ENCODE data around the gene PTPN7.
A peak's percentile ranks its signal among the peaks of the same experiment; 100 is the strongest.

PTPN7 gene

DNA sequence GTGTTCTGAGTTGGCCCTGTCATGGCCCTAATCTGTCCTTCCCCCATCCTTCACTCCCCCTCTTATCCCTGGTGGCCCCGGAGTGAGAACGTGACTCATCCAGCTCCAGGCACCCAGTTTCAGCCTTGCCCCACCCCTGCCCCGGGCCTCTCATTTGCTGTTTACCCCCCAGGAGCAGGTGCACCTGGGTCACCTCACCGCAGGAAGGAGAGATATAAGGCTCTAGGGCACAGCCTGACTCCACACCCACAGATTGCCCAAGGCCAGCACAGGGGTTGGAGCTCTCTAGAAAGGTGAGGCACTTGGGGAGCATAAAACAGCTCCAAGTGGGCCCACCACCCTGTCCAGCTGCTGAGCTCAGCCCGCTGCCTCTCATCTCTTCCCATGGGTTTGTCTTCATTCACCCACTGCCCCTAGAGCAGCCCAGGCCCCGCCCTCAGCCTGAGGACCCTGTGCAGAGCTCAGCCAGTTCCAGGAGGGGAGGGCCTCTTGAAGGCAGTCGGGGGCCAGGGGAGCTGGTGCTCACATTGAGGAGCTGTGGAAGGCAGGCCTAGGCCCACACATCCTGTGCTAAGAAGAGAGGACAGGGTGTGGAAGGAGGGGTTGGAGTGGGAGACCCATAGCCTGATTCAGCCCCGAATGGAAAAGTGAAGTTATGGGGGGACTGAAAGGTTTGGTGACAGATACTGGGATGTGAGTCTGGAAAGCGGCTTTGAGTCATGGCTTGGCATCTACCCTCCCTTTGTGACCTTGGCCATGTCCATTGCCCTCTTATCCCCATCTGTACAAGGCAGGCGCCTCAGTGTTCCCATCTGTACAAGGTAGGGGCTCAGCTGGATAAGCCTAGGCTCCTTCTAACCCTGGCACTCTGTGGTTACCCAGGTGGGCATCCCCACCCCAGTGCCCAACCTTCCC lies 53.8 kb downstream of the PTPN7 start:
- peak overlapping the region; percentile 63 for H3K27ac ChIP-seq

DNA sequence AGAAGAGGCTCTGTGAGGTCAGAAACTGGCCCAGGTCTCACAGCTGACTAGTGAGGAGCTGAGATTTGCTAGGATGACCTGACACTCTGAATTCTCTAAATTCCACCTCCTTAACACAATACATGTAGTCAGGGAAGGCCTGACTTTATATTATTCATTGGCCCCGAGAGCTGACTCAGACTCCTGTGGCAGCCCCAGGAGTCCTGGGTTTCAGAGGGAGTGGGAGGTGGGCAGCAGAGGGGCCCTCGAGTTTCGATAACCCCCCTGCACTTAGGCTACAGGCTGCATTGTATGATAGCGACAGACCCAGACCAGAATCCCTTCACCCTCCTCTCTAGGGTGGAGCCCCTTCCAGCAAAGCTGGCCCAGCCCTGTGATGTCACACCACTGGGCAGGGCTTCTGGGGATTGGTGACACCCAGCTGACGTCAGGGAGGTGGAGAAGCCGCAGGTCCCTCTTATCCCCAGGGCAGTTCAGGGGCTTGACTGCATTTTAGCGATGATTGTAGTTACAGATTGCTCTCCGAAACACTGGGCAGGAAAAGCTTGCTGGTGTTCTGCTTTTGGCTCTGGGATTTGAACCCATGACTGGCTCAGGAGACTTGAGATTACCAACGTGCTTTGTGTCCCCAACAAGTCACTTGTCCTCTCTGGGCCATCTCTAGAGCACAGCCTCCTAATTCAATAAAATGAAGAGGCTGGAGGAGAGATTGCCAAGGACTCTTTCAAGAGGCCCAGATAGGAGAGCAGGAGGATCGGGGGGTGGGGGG lies 54.6 kb downstream of the PTPN7 start:
- H3K27ac ChIP-seq = peak overlapping the region; percentile 63
- TF ChIP-seq, protein P1, sequence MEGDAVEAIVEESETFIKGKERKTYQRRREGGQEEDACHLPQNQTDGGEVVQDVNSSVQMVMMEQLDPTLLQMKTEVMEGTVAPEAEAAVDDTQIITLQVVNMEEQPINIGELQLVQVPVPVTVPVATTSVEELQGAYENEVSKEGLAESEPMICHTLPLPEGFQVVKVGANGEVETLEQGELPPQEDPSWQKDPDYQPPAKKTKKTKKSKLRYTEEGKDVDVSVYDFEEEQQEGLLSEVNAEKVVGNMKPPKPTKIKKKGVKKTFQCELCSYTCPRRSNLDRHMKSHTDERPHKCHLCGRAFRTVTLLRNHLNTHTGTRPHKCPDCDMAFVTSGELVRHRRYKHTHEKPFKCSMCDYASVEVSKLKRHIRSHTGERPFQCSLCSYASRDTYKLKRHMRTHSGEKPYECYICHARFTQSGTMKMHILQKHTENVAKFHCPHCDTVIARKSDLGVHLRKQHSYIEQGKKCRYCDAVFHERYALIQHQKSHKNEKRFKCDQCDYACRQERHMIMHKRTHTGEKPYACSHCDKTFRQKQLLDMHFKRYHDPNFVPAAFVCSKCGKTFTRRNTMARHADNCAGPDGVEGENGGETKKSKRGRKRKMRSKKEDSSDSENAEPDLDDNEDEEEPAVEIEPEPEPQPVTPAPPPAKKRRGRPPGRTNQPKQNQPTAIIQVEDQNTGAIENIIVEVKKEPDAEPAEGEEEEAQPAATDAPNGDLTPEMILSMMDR (IDR thresholded peaks at IDR 0.05) = no peak
- no peak for TF ChIP-seq ZFX (IDR thresholded peaks at IDR 0.05; ENCODE audit: borderline replicate concordance)

More for the DNA sequence above, 53.8 kb downstream of the PTPN7 start:
- TF ChIP-seq ZFX (IDR thresholded peaks at IDR 0.05; ENCODE audit: borderline replicate concordance) = no peak
- TF ChIP-seq, protein P1 (IDR thresholded peaks at IDR 0.05) = no peak

DNA sequence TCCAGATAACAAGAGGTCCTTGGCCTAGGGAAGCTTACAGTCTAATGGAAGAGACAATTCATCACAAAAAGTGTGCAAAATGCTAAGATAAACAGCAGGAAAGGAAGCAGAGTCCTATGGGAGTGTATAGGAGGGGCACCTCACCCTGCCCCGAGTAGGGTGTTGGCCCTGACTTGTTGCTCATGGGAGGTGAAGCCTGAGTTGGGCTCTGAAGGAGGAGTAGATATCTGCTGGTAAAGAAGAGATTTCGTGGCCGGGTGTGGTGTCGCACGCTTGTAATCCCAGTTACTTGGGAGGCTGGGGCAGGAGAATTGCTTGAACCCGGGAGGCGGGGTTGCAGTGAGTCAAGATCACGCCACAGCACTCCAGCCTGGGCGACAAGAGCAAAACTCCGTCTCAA lies 56.3 kb downstream of the PTPN7 start:
- no peak overlapping the region for H3K27ac ChIP-seq
- TF ChIP-seq, protein P1 (IDR thresholded peaks at IDR 0.05) = no peak
- no peak for TF ChIP-seq ZFX (IDR thresholded peaks at IDR 0.05; ENCODE audit: borderline replicate concordance)

DNA sequence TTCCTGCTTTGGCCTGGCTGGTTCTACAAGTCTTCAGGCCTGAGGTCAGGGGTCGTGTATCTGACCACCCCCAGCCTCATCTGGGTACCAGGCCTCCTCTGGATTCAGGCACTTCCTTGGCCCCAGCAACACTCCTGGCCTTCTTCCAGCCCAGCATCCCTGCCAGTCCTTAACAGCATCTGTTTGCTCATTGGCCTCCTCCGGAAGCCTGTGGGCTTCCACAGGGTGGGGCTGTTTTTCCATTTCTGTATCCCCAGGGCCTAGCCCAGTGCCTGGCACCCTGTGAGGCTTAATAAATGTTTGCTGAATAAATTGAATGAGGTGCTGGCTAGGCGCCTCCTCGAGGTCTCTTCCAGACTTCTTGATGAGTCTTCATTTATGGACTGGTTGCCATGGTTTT lies 59.2 kb downstream of the PTPN7 start:
- no peak overlapping the region for H3K27ac ChIP-seq
- TF ChIP-seq ZFX (IDR thresholded peaks at IDR 0.05; ENCODE audit: borderline replicate concordance) = no peak
- TF ChIP-seq, protein P1 (IDR thresholded peaks at IDR 0.05) = peak; percentile 13; the same call in 1 of the 2 replicates

Measured in 22Rv1 (cell line).